CD4-positive, alpha-beta T cell (primary cell): ENCODE results near the gene LTA. TPM values are rescaled to one million over a fixed set of nuclear protein-coding genes. Genes with fewer than 3 reads are reported as not detected.
"Not testable (repeated sequence)": the region's sequence is repeated elsewhere in the genome, so short reads cannot be mapped to it uniquely, and the experiment has no call there.

Source experiments
- ATAC-seq: fragments of 200-7000 bp; cut with Tn5 transposase; one replicate; pipeline ENCODE4 v1.10.0; 2022; ENCODE audit warnings: mild to moderate bottlenecking; ENCODE audit not compliant: poor library complexity
- CTCF ChIA-PET: fragments of 350-600 bp; sonication (Branson Sonifier 250); formaldehyde crosslinking; loops from one replicate; lab custom pipeline; 2021; ENCODE audit warnings: antibody characterized with exemption, inconsistent platforms; lab: Charles Lee
- POLR2A ChIA-PET: fragments of 350-600 bp; sonication (Branson Sonifier 250); formaldehyde crosslinking; loops from one replicate; lab custom pipeline; 2021; ENCODE audit warnings: antibody characterized with exemption, inconsistent platforms; lab: Charles Lee
- DNase-seq, 14 experiments: peaks; one replicate each; pipeline ENCODE4 v3.0.0-alpha.2; 2013 to 2020; ENCODE audit warnings: mixed read lengths in 2 of 14
- H3K27ac ChIP-seq, 2 donors: one replicate each; pipeline versions ENCODE4 v1.5.1 to v1.7.0; 2013; ENCODE audit warnings: low read length in 2 of 2, low read depth in 1 of 2, mild to moderate bottlenecking in 1 of 2
- H3K27me3 ChIP-seq, 2 experiments: 1 replicate in 1 of 2; 2 replicates in 1 of 2; pipeline versions ENCODE4 v1.6.1 to v1.7.0; 2013; ENCODE audit warnings: low read length in 2 of 2, control low read depth in 1 of 2, mild to moderate bottlenecking in 1 of 2, moderate library complexity in 1 of 2; ENCODE audit not compliant: insufficient read depth in 2 of 2, control insufficient read depth in 1 of 2
- H3K36me3 ChIP-seq: one replicate; pipeline ENCODE4 v1.6.1; 2013; ENCODE audit warnings: low read length, control low read depth; ENCODE audit not compliant: insufficient read depth
- H3K4me1 ChIP-seq: one replicate; pipeline ENCODE4 v1.6.1; 2013; ENCODE audit warnings: low read length, control low read depth; ENCODE audit not compliant: insufficient read depth
- H3K4me3 ChIP-seq: one replicate; pipeline ENCODE4 v1.5.1; 2013; ENCODE audit warnings: mild to moderate bottlenecking, low read length, moderate library complexity
- H3K9me3 ChIP-seq, 2 experiments: 1 replicate in 1 of 2; 2 replicates in 1 of 2; pipeline versions ENCODE4 v1.6.1 to v1.7.0; 2013; ENCODE audit warnings: low read length in 2 of 2, mild to moderate bottlenecking in 2 of 2, control low read depth in 1 of 2, moderate library complexity in 1 of 2; ENCODE audit not compliant: control insufficient read depth in 1 of 2, insufficient read depth in 1 of 2
- H3K27ac Mint-ChIP-seq: one replicate; pipeline ENCODE4 v1.8.0; 2020; ENCODE audit warnings: mixed read lengths
- H3K27me3 Mint-ChIP-seq: one replicate; pipeline ENCODE4 v1.8.0; 2021; ENCODE audit warnings: mixed read lengths
- H3K36me3 Mint-ChIP-seq: one replicate; pipeline ENCODE4 v1.8.0; 2021; ENCODE audit warnings: low read depth, mixed read lengths
- H3K4me1 Mint-ChIP-seq: one replicate; pipeline ENCODE4 v1.8.0; 2021; ENCODE audit warnings: low read depth, mixed read lengths
- H3K4me3 Mint-ChIP-seq: one replicate; pipeline ENCODE4 v1.8.0; 2020; ENCODE audit warnings: mild to moderate bottlenecking, mixed read lengths
- H3K9me3 Mint-ChIP-seq: one replicate; pipeline ENCODE4 v1.8.0; 2020; ENCODE audit warnings: mixed read lengths
- intact Hi-C, 2 experiments: fragments of 100-400 bp; cut with DNase I in 1 of 2; cut with micrococcal nuclease in 1 of 2; formaldehyde crosslinking; loops; one replicate each; pipeline versions ENCODE4 v1.15.1 to v1.9.0; 2023 to 2025; cut with DNase I, micrococcal nuclease
- total RNA-seq, 174 experiments: library from RNA in 2 of 174; stranded (reverse) in 2 of 174; gene quantifications; one replicate each; pipeline ENCODE4 v1.2.3 and lab custom pipeline; 2021 to 2026
- TF ChIP-seq, protein P1 (sequence below): fragments of 200-600 bp; IDR thresholded peaks from one replicate; pipeline ENCODE4 v1.8.0; 2022; ENCODE audit warnings: antibody characterized with exemption, mild to moderate bottlenecking

Gene LTA
- total RNA-seq, 2 experiments from 2014 or later, result 15.4 to 16.7 TPM

GRCh38 chr6:31547727-31548543 is 24.2 kb upstream of the LTA start:
- H3K27me3 ChIP-seq, result no peaks in the 10 kb centered on the region
- TF ChIP-seq, protein P1, sequence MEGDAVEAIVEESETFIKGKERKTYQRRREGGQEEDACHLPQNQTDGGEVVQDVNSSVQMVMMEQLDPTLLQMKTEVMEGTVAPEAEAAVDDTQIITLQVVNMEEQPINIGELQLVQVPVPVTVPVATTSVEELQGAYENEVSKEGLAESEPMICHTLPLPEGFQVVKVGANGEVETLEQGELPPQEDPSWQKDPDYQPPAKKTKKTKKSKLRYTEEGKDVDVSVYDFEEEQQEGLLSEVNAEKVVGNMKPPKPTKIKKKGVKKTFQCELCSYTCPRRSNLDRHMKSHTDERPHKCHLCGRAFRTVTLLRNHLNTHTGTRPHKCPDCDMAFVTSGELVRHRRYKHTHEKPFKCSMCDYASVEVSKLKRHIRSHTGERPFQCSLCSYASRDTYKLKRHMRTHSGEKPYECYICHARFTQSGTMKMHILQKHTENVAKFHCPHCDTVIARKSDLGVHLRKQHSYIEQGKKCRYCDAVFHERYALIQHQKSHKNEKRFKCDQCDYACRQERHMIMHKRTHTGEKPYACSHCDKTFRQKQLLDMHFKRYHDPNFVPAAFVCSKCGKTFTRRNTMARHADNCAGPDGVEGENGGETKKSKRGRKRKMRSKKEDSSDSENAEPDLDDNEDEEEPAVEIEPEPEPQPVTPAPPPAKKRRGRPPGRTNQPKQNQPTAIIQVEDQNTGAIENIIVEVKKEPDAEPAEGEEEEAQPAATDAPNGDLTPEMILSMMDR, result no peak
- Mint-ChIP-seq H3K27ac (peak overlapping the region; percentile 84), H3K27me3 (no peaks in the 10 kb centered on the region), H3K36me3 (peaks cover 6% of the 10 kb centered on the region), H3K4me1 (peaks cover 34% of the 10 kb centered on the region), H3K4me3 (peak overlapping the region; percentile 86), H3K9me3 (no peaks in the 10 kb centered on the region)
- ChIA-PET POLR2A (interaction anchor here (0.6 to 8.1 kb wide), 9 partner anchors 11 to 267 kb away, joined by 3 to 220 read pairs (median 5); partner anchors contain the start of genes ABHD16A, BAG6, HSPA1A and HSPA1L), CTCF (interaction anchor here (0.5 to 11.8 kb wide), 5 partner anchors 17 to 922 kb away, joined by 3 to 284 read pairs (median 4); partner anchors contain the start of genes LTB, MUCL3, NCR3 and TNF)
- H3K36me3 ChIP-seq, result peaks cover 8% of the 10 kb centered on the region
- H3K27ac ChIP-seq, result peak overlapping the region; percentile 72 to 89
- peak in 1 of 14 experiments; percentile 49 for DNase-seq
- H3K9me3 ChIP-seq, result no peaks in the 10 kb centered on the region
- H3K4me3 ChIP-seq, result peak overlapping the region; percentile 62
- intact Hi-C loops, result loop anchor here (1.0 to 5.0 kb wide), 5 partner anchors 32 to 349 kb away; partner anchors contain the start of genes BAG6 (in 1 of the 2), EHMT2 (in 1 of the 2) and PRRC2A (in 1 of the 2)
- peaks cover 39% of the 10 kb centered on the region for H3K4me1 ChIP-seq
- ATAC-seq, result no peak

- Mint-ChIP-seq H3K27ac (peak overlapping the region; percentile 84), H3K4me1 (peaks cover 29% of the 10 kb centered on the region), H3K9me3 (no peaks in the 10 kb centered on the region), H3K36me3 (peaks cover 6% of the 10 kb centered on the region), H3K4me3 (no peak overlapping the region), H3K27me3 (no peaks in the 10 kb centered on the region)
- DNase-seq, result no peak
- peaks cover 36% of the 10 kb centered on the region for H3K4me1 ChIP-seq
- H3K9me3 ChIP-seq, result no peaks in the 10 kb centered on the region
- no peaks in the 10 kb centered on the region for H3K27me3 ChIP-seq
- POLR2A ChIA-PET, result interaction anchor here (2.4 to 8.1 kb wide), 4 partner anchors 10 to 103 kb away, joined by 10 to 220 read pairs (median 66); partner anchors contain the start of genes BAG6, LST1, LTB and TNF
- TF ChIP-seq, protein P1, result no peak
- peak overlapping the region; percentile 72 to 89 for H3K27ac ChIP-seq
- CTCF ChIA-PET, result interaction anchor here (0.5 to 11.8 kb wide), 3 partner anchors 30 to 607 kb away, joined by 3 to 284 read pairs (median 169); partner anchors contain the start of genes LTB, MUCL3, NCR3 and TNF
- ATAC-seq, result no peak
- intact Hi-C loops, result loop anchor here in 1 of 2 experiments (5.0 kb wide), 2 partner anchors 104 to 349 kb away; partner anchors contain the start of genes BAG6 and EHMT2
- H3K4me3 ChIP-seq, result no peak overlapping the region
- peaks cover 8% of the 10 kb centered on the region for H3K36me3 ChIP-seq
These were observed 23.6 kb upstream of the LTA start for GRCh38 chr6:31548544-31548873.

DNA sequence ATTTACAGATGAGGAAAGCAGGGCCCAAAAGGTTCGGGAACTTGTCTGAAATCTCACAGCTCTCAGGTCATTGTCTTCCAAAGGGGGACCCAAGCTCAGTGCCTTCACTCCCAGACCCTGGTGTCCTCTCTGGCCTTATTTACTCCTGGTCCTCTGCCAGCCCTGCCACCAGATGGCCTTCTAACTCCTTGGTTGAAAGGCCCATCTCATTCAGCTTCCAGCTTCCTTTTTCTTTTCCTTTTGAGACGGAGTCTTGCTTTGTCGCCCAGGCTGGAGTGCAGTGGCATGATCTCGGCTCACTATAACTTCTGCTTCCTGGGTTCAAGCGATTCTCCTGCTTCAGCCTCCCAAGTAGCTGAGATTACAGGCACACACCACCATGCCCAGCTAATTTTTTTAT is 20.7 kb upstream of the LTA start:
- H3K9me3 ChIP-seq, H3K4me3 ChIP-seq, H3K36me3 ChIP-seq, H3K27ac ChIP-seq, H3K36me3 Mint-ChIP-seq, H3K27me3 ChIP-seq, H3K27me3 Mint-ChIP-seq, H3K9me3 Mint-ChIP-seq, ATAC-seq, H3K4me3 Mint-ChIP-seq: not testable (repeated sequence)
- ChIA-PET POLR2A (interaction anchor here (0.6 to 8.1 kb wide), 18 partner anchors 9 to 421 kb away, joined by 3 to 220 read pairs (median 4); partner anchors contain the start of genes ABHD16A, BAG6, DDX39B and DXO), CTCF (interaction anchor here (0.6 to 11.8 kb wide), 15 partner anchors 9 to 279 kb away, joined by 3 to 284 read pairs (median 4); partner anchors contain the start of genes DDX39B, GPANK1, LST1 and LTB)
- H3K4me1 ChIP-seq, result peaks cover 40% of the 10 kb centered on the region
- peak; percentile 49 to 87 (median 62) for DNase-seq
- Mint-ChIP-seq H3K4me1 (peaks cover 32% of the 10 kb centered on the region), H3K27ac (peak overlapping the region; percentile 73)
- TF ChIP-seq, protein P1, result peak; percentile 70
- intact Hi-C loops, result loop anchor here (1.0 kb wide), 2 partner anchors 29 to 47 kb away; no protein-coding TSS in a partner anchor
